DOHH2 (cell line): ENCODE measurements around the gene ZNF205.

Experiments
- CTCF ChIP-seq: fragments of 200-600 bp; sonication (generic); IDR thresholded peaks from one replicate; pipeline ENCODE4 v1.5.1; 2014; ENCODE audit warnings: antibody characterized with exemption, mild to moderate bottlenecking, low read depth, low read length; ENCODE audit not compliant: poor library complexity, severe bottlenecking
- EZH2phosphoT487 ChIP-seq: fragments of 200-600 bp; sonication (generic); IDR thresholded peaks from 2 replicates; pipeline ENCODE4 v1.6.1; 2017; ENCODE audit warnings: borderline replicate concordance, mild to moderate bottlenecking, antibody characterized with exemption, low read length, moderate library complexity, mixed read lengths

DNA sequence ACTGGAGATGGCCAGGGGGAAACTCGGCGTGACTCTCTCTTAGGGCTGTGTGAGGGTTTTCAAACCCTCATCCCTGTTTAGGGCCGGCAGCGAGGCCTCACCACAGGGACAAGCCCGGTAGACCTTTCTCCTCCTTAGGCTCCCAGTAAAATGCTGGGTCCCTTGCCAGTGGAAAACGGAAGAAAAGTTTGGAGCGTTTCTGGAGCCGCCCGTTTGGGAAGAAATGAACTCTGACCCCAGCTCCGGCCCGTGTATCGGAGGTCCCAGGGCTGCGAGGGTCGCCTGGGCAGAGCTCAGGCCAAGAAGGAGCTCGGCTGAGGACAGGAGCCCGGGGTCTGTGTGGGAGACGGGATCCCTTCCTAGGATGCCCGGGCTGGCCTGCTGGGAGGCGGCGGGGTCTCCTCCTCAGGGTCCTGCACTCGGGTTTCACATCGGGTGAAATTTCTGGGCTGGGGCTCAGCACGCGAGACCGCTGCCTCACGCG lies 45.7 kb downstream of the ZNF205 start:
- TF ChIP-seq CTCF (no peak), EZH2phosphoT487 (no peak)
